Smooth muscle cell (in vitro differentiated cells): ENCODE measurements around the gene VPS72. TPM values are rescaled to one million over a fixed set of nuclear protein-coding genes. Genes with fewer than 3 reads are reported as not detected.

Experiments
- DNase-seq: peaks from one replicate; lab custom pipeline; 2025; ENCODE audit not compliant: unreplicated experiment; lab: John Stamatoyannopoulos, UW
- H2AFZ ChIP-seq: fragments of 200-600 bp; sonication (generic); 2 replicates; pipeline ENCODE4 v1.6.0; 2016; ENCODE audit warnings: antibody characterized with exemption, low read depth, mild to moderate bottlenecking
- H3F3A ChIP-seq: fragments of 200-600 bp; sonication (generic); 2 replicates; pipeline ENCODE4 v1.6.0; 2017; ENCODE audit warnings: antibody characterized with exemption, low read depth
- H3K27ac ChIP-seq: fragments of 200-600 bp; sonication (generic); 2 replicates; pipeline ENCODE4 v1.5.1; 2016; ENCODE audit warnings: low read depth, mild to moderate bottlenecking
- H3K27me3 ChIP-seq: fragments of 200-600 bp; sonication (generic); 2 replicates; pipeline ENCODE4 v1.6.1; 2016; ENCODE audit warnings: low read depth, mild to moderate bottlenecking
- H3K36me3 ChIP-seq: fragments of 200-600 bp; sonication (generic); 2 replicates; pipeline ENCODE4 v1.5.1; 2016; ENCODE audit warnings: low read depth
- H3K4me1 ChIP-seq: fragments of 200-600 bp; sonication (generic); 2 replicates; pipeline ENCODE4 v1.5.1; 2016; ENCODE audit warnings: low read depth
- H3K4me2 ChIP-seq: fragments of 200-600 bp; sonication (generic); 2 replicates; pipeline ENCODE4 v1.6.0; 2016; ENCODE audit warnings: mild to moderate bottlenecking
- H3K4me3 ChIP-seq: fragments of 200-600 bp; sonication (generic); 2 replicates; pipeline ENCODE4 v1.5.1; 2016; ENCODE audit warnings: mild to moderate bottlenecking
- H3K79me2 ChIP-seq: fragments of 200-600 bp; sonication (generic); 2 replicates; pipeline ENCODE4 v1.6.0; 2016; ENCODE audit warnings: low read depth, mild to moderate bottlenecking
- H3K9ac ChIP-seq: fragments of 200-600 bp; sonication (generic); 2 replicates; pipeline ENCODE4 v1.6.0; 2016; ENCODE audit warnings: low read depth
- H3K9me3 ChIP-seq: fragments of 200-600 bp; sonication (generic); replicated peaks from 2 replicates; pipeline ENCODE4 v1.5.1; 2016; ENCODE audit warnings: low read depth
- H4K20me1 ChIP-seq: fragments of 200-600 bp; sonication (generic); 2 replicates; pipeline ENCODE4 v1.6.0; 2016; ENCODE audit warnings: low read depth
- WGBS: methylation state at CpG from one replicate; pipeline ENCODE4 v1.1.7; 2016; ENCODE audit warnings: low lambda C conversion rate; 5-methylcytosine and 5-hydroxymethylcytosine counted together
- polyA plus RNA-seq: library from polyadenylated mRNA; unstranded; fragments of >200 nt; fragmentation: Nextera tagmentation; extraction: Ambion mirVana; gene quantifications from 2 replicates; pipeline ENCODE4 v1.2.1, GENCODE V29; 2016
- total RNA-seq: library from RNA; depleted of rRNA; stranded (reverse); fragments of >200 nt; gene quantifications from 2 replicates; pipeline ENCODE4 v1.2.3, GENCODE V29; 2014
- TF ChIP-seq, protein P1 (sequence below): fragments of 200-600 bp; sonication (generic); IDR thresholded peaks from 2 replicates; pipeline ENCODE4 v1.5.1; 2017; ENCODE audit warnings: borderline replicate concordance, mild to moderate bottlenecking, antibody characterized with exemption; ENCODE audit not compliant: insufficient read depth, poor library complexity, severe bottlenecking

The VPS72 gene
- total and polyA plus RNA-seq, 2 experiments from 2014 or later, result 35.0 to 57.9 TPM

DNA sequence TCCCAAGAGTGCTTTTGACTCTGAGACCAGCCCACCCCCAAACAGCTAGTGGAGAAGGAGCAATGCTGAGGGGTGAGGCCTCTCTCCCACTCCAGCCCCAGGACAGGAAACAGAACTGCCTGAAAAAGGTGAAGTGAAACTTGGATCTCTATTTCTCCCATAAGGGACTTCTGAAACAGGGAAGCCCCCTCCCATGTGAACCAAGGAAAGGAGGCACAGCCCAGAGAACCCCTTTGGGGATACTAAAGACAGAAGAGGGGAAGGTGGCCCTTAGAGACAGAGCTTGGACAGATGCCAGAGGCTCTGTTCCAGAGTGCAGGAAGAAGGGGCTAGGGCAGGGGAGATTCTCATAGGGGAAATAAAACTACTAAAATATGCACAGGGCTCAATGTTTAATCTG, 30.6 kb downstream of the VPS72 start:
- Histone ChIP-seq H3K4me3 (no peak overlapping the region), H3F3A (peaks cover 4% of the 10 kb centered on the region), H3K4me1 (peaks cover under 1% of the 10 kb centered on the region), H2AFZ (no peak overlapping the region), H3K4me2 (no peak overlapping the region), H3K36me3 (no peaks in the 10 kb centered on the region), H3K9me3 (no peaks in the 10 kb centered on the region), H3K27me3 (no peaks in the 10 kb centered on the region), H3K27ac (no peak overlapping the region), H3K9ac (no peak overlapping the region), H3K79me2 (no peaks in the 10 kb centered on the region), H4K20me1 (no peaks in the 10 kb centered on the region)
- DNase-seq, result no peak
- TF ChIP-seq, protein P1, sequence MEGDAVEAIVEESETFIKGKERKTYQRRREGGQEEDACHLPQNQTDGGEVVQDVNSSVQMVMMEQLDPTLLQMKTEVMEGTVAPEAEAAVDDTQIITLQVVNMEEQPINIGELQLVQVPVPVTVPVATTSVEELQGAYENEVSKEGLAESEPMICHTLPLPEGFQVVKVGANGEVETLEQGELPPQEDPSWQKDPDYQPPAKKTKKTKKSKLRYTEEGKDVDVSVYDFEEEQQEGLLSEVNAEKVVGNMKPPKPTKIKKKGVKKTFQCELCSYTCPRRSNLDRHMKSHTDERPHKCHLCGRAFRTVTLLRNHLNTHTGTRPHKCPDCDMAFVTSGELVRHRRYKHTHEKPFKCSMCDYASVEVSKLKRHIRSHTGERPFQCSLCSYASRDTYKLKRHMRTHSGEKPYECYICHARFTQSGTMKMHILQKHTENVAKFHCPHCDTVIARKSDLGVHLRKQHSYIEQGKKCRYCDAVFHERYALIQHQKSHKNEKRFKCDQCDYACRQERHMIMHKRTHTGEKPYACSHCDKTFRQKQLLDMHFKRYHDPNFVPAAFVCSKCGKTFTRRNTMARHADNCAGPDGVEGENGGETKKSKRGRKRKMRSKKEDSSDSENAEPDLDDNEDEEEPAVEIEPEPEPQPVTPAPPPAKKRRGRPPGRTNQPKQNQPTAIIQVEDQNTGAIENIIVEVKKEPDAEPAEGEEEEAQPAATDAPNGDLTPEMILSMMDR, result no peak

DNA sequence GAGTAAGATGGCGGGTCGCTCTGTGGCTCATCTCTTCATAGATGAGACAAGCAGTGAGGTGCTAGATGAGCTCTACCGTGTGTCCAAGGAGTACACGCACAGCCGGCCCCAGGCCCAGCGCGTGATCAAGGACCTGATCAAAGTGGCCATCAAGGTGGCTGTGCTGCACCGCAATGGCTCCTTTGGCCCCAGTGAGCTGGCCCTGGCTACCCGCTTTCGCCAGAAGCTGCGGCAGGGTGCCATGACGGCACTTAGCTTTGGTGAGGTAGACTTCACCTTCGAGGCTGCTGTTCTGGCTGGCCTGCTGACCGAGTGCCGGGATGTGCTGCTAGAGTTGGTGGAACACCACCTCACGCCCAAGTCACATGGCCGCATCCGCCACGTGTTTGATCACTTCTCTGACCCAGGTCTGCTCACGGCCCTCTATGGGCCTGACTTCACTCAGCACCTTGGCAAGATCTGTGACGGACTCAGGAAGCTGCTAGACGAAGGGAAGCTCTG, 31.2 kb downstream of the VPS72 start:
- Histone ChIP-seq H3K9ac (no peak overlapping the region), H3K27ac (no peak overlapping the region), H3K4me1 (no peaks in the 10 kb centered on the region), H4K20me1 (no peaks in the 10 kb centered on the region), H3K4me3 (no peak overlapping the region), H3K27me3 (no peaks in the 10 kb centered on the region), H2AFZ (no peak overlapping the region), H3K4me2 (no peak overlapping the region), H3F3A (peaks cover 4% of the 10 kb centered on the region), H3K9me3 (no peaks in the 10 kb centered on the region), H3K36me3 (no peaks in the 10 kb centered on the region), H3K79me2 (no peaks in the 10 kb centered on the region)
- TF ChIP-seq, protein P1, result no peak
- no peak for DNase-seq
- 97% methylated on average over 22 of the region's 22 CpGs for WGBS

DNA sequence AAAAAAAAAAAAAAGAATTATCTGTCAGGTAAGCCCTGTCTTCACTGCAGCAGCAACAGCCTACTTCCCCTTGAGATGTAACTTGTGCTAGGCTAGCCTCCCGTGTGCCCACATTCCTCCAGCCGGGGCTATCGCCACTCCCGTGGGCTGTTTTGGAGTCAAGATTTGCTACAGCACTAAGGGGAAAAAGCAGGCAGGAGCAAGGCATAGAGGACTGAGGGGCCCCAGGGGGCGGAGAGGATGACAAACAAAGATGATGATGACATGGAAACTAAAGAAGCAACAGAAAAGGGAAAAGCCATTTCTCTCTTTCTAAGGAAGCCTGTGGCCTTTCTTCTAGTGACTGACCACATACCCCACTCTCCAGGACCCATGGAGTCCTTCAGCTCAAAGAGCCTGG, 31.7 kb downstream of the VPS72 start:
- Histone ChIP-seq H3K4me3 (no peak overlapping the region), H3K36me3 (no peaks in the 10 kb centered on the region), H4K20me1 (no peaks in the 10 kb centered on the region), H3K27me3 (no peaks in the 10 kb centered on the region), H3K79me2 (no peaks in the 10 kb centered on the region), H3K9me3 (no peaks in the 10 kb centered on the region), H3K4me2 (no peak overlapping the region), H2AFZ (no peak overlapping the region), H3K4me1 (no peaks in the 10 kb centered on the region), H3F3A (peaks cover 4% of the 10 kb centered on the region), H3K9ac (no peak overlapping the region), H3K27ac (no peak overlapping the region)
- no peak for DNase-seq
- TF ChIP-seq, protein P1, result no peak
- WGBS, result 88% methylated on average over 5 of the region's 5 CpGs

DNA sequence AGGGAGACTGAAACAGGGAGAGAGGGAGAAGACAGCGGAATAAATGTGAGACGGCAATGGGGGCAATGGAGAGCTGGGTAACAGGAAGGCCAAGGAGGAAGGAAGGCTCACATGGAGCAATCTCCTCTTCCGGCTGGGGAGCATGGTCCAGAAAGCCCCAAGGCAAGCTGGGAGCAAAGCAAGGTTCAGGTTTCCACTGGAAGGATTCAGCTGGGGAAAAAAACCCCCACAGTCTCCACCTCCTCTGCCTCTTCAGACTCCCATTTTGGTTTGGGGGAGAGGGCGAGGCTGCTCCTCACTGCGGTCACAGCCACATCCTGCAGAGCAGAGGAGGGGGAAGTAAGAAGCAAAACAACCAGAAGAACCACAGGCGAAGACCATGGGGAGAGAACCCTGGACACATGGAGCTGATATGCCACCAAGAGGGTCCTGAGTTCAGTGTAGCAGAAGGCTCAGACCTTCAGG, 32.9 kb downstream of the VPS72 start:
- H3K79me2 ChIP-seq, result no peaks in the 10 kb centered on the region
- no peak overlapping the region for H3K4me3 ChIP-seq
- H2AFZ ChIP-seq, result no peak overlapping the region
- no peaks in the 10 kb centered on the region for H3K9me3 ChIP-seq
- TF ChIP-seq, protein P1, result no peak
- no peak overlapping the region for H3K9ac ChIP-seq
- H3K4me1 ChIP-seq, result no peaks in the 10 kb centered on the region
- no peaks in the 10 kb centered on the region for H4K20me1 ChIP-seq
- DNase-seq, result no peak
- H3K27me3 ChIP-seq, result no peaks in the 10 kb centered on the region
- H3K36me3 ChIP-seq, result no peaks in the 10 kb centered on the region
- WGBS, result 91% methylated on average over 6 of the region's 6 CpGs
- H3K27ac ChIP-seq, result no peak overlapping the region
- H3F3A ChIP-seq, result peaks cover 4% of the 10 kb centered on the region
- no peak overlapping the region for H3K4me2 ChIP-seq
